SK-N-DZ (cell line): ENCODE data around the gene TMEM38A.
A peak's percentile ranks its signal among the peaks of the same experiment; 100 is the strongest.
"Not testable (repeated sequence)": the region's sequence is repeated elsewhere in the genome, so short reads cannot be mapped to it uniquely, and the experiment has no call there.

Source experiments
- DNase-seq: peaks from one replicate; pipeline ENCODE4 v3.0.0-alpha.2; 2015; ENCODE audit warnings: low spot score

The TMEM38A gene

DNA sequence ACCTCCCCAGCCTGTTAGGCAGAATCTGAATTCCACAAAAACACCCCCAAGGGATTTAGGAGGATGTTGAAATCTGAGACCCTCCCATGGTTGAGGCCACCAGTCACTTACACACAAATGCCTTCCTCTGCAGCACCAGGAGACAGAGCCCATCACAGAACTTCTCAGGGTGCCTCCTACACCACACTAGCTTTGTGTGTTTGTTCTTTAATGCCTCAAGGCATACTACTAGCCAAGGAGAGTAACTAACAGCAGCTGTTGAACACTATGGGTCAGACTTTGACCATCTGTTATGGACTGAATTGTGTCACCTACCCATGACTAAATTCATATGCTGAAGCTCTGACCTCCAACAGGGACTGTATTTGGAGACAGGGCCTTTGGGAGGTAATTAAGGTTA lies 23.4 kb upstream of the TMEM38A start:
- DNase-seq = no peak

DNA sequence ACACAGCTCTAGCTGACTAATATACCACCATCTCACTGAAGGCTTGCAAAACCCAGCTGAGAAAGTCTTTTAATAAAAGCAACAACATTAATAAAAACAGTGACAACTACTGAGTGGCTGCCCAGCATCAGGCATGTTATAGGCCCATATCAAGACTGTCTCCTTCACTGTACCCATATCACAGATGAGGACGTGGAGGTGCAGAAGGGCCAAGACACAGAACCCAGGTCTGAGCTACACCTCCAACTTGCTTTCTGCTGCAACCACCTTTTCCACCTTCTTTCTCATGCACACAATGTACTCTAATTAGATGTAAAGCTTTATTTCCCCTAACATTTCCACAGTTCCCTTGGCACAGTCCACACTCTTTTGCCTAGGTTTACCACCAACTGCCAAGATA lies 22.3 kb upstream of the TMEM38A start:
- no peak for DNase-seq

DNA sequence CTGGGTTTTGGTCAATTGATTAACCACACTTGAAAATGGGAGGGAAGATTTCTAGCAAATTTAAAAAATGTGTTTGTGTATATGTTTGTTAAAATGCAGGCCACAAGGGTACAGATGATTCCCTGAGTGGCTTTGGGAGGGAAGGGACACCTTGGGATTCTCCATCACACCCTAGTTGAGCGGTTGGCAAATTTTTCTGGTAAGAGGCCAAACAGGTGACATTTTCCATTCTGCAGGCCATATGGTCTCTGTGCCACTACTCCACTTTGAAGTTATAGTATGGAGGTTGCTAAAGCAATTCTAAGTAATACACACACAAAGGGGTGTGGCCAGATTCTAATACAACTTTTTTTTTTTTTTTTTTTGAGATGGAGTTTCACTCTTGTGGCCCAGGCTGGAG lies 20.0 kb upstream of the TMEM38A start:
- no peak for DNase-seq

DNA sequence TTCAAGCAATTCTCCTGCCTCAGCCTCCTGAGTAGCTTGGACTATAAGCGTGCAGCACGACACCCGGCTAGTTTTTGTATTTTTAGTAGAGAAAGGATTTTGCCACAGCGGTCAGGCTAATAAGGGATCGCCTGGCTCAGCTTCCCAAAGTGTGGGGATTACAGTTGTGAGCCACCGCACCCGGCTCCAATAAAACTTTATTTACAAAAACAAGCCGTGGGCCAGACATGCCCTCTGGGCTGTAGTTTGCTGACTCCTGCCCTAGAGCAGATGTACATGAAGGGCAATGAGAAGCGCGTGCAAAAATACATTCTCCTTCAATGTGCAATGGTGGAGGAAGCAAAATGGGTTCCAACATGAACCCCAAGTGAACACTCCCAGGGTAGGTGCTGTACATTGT lies 19.2 kb upstream of the TMEM38A start:
- no peak for DNase-seq

DNA sequence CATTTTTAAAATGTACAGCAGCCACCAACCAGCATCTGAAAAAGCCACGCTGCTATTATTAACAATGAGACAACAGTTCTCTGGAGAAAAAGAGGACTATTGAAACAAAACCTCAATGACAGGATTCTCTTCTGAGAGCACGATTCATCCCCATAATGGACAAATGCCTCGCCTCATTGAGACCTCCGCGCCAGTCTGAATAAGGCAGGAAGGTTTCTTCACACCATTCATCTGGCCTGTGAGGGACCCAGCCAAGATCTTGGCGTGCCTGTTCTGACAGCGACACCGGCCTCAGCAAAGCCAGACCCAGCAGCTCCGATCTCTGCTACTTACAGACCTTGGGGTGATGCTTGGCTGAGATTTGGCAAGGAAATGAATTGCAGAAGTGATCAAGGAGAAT lies 15.8 kb upstream of the TMEM38A start:
- no peak for DNase-seq

DNA sequence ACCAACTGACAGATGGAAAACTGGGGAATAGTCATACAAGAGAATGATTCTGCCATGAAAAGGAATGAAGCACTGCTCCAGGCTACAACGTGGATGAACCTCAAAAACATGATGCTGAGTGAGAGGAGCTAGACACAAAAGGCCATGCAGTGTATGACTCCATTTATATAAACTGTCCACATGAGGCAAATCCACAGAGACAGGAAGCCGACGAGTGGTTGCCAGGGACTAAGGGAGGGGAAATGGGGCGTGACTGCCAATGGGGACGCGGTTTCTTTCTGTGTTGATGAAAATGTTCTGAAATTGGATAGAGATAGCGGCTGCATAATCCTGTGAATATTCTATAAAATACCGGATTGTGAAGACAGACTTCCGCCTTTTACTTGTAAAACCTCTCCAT lies 11.2 kb upstream of the TMEM38A start:
- DNase-seq = no peak

DNA sequence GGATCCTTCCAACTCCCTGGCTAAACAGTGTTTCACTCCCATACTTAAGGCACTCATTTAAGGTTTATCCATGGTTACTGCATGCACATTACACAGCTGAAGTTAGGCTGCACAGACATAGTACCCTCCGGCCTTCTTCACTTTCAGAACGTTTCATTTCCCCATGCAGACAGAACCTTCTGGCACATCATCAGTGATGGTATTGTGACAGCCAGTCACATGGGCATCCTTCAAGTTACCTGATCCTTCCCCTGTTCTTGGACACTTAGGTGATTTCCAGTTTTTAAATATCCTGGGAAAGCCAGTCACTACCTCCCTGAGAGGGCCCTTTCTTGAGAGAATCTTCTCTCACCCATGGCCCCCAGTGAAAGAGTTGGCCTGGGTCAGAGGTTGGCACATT lies 10.1 kb upstream of the TMEM38A start:
- no peak for DNase-seq

DNA sequence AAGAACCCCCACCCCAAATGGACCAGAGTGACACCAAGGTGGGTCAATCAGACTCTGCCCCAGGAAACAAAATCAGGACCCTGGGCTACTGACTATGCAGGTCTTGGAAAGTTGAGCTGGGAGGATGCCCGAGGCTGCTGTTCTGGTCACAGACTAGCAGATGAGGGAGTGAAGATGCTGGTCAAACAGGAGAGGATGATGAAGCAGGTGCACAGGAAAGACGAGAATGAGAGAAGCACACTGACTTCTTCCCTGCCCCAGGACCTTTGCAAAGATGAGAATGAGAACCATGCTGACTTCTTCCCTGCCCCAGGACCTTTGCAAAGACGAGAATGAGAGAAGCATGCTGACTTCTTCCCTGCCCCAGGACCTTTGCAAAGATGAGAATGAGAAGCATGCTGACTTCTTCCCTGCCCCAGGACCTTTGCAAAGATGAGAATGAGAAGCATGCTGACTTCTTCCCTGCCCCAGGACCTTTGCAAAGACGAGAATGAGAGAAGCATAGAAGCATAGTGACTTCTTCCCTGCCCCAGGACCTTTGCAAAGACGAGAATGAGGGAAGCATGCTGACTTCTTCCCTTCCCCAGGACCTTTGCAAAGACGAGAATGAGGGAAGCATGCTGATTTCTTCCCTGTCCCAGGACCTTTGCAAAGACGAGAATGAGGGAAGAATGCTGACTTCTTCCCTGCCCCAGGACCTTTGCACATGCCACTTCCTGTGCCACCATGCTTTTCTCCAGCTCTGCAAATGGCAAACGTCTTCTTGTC lies 9.3 kb upstream of the TMEM38A start:
- not testable (repeated sequence) for DNase-seq

DNA sequence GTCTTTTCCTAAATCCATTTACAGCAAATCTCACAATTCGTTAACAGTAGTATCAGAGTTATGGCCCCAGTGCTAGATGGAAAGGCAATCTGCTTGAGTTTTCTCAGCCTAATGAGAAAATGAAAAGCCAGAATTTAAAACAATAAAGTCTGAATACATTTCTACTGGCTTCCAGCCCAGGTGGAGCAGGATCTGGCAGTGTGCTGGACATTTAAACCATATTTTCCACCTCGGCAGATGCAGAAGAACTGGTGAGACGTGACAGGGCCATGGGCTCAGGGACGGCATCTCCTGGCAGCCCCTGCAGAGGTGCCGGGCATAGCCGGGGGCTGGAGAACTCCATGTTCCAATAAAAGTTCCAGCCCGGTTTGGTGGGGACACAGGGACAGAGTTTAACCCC lies 8.1 kb upstream of the TMEM38A start:
- no peak for DNase-seq

DNA sequence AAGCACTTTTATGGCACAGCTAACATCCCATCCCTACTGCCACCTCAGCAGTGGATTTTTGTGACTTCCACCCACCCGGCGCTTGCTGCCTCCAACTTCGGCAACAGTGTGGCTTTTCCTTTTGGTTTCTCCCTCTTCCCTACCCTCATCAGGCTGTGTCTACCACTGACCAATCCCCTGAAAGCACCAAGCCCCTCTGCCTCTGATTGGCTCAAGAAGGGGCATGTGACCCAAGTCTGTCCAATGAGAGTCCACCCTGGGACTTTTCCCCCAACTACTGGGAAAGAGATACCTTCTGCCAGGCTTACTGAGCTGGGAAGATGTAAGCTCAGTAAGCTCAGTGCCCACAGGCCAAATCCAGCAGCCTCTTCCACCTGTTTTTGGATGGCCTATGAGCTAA lies 6.8 kb upstream of the TMEM38A start:
- DNase-seq = peak; percentile 16

DNA sequence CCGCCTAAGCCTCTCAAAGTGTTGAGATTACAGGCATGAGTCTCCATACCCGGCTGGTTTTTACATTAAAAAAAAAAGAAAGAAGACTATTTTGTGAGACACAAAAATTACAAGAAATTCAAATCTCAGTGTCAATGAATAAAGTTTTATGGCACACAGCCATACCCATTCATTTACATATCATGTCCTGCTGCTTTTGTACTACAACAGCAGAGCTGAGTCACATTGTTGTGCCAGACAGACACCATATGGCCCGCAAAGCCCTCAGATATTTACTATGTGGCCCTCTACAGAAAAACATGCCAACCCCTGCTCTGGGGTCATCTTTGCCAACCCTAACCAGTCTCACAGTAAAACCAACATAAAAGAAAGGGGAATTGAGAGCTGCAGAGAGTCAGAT lies 6.3 kb upstream of the TMEM38A start:
- no peak for DNase-seq

DNA sequence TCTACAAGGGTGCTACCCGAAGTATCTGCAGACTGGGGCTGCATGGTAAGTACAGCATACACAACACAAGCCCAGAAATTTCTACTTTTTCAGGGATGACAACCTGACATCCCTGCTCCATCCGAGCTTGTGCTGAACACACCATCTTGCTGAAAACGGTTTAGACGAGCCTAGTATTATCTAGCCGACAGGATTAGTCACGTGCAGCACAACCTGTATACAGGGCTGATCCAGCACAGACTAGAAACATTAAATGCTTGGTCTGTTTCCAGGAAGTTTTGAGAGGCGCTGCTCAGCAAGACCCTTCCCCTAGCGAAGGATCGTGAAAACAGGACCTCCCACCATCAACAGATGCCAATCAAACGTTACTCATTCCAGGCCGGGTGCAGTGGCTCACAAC lies 5.2 kb upstream of the TMEM38A start:
- DNase-seq = no peak

DNA sequence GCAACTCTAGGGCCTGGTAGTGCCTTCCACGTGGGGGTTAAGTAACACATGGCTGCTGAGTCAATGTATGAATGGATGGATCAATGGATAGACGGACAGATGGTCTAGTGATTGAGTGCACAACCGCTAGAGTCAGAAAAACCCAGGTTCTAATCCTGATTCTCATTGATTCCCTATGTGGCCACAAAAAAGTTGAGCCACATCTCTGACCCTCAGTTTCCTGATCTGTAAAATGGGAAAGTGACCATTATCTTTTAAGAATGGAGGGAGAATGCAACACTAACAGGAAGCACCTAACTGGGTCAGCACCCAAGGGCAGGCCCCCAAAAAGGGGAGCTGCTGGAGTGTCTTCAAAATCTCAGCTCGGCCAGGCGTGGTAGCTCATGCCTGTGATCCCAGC lies 3.6 kb upstream of the TMEM38A start:
- DNase-seq = no peak

DNA sequence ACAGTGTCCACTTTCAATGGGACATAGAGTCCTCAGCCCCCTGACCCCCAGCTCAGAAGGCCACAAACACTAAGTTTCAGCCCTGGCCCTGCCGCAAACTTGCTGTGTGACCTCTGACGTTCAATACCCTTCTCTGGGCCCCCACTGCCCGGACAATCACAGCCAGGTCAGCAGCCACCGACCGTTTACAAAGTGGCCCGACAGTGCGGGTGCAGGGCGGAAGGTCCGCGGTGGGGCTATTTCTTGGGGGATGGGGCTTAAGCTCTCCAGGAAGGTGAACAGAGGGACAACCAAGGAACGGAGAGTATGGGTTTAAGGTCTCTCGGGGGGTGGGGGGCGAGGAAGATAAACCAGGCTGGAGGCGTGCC lies 1.5 kb upstream of the TMEM38A start:
- no peak for DNase-seq

DNA sequence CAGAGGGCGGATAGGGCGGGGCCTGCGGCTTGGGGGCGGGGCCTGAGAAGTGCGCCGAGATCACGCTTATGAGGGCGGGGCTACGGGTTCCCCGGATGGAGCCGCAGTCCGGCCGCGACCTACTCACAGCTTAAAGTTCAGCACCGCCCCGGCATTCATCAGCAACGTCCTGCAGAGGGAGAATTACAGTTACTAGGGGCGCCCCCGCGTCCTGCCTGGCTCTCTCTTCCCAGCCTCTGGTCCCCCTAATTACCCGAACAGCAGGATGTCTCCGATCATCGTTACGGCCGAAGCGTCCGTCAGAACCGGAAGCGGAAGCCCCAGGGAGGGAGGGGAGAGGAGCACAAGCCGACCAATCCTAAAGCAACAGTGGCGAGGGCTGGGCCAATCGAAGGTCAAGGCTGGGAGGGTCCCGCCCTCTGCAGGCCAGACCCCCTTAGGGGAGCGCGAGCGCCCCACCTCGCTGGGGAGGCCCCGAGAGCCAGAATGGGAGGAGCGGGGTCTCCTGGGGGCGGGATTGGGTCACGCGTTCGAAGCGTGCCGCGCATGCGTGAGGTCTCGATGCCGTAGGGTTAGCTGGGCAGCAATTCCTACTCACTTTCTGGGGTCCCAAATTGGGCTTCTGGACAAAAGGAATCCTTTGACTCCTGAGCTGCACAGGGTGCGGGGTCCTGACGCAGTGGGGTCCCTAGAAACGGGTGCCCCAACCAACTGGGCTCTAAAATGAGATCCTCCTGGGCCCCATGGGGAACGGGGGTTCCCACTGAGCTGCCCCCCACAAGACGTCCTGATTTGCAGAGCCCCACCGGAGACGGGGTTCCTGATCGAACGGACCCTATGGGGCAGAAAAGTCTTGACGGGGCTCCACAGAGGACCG lies 869 bp upstream of the TMEM38A start, which contains the start of gene SMIM7:
TSS of gene SMIM7 (minus strand) at position 313 of the 877 bp plus-strand sequence. CDS start at position 279, 34 bp downstream.
- DNase-seq = peak; percentile 98

DNA sequence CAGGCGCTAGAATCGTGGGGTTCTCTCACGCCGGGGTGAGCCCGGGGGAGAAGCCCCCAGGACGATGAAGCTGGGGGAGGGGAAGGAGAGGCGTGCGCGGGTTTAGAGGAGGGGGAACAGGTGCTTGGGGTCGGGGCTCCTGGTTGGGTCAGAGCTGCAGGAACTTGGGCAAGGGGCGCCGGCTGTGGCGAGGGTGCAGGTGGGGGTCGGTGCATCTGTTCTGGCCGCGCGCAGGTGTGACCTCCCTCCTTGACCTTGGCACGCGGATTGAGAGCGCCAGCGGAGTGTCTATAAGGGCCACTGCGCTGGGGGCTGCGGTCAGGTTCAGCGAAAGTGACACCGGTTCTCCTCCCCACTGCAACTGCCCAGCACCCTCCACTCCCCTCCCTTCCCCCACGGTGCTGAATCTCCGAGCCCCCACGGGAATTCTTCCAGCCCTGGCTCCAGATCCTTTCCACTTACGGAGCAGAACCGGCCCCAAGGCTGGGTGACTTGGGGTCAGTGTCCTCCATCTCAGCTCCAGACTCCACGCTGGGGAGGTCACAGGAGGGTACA lies 618 bp downstream of the TMEM38A start:
- peak; percentile 12 for DNase-seq

DNA sequence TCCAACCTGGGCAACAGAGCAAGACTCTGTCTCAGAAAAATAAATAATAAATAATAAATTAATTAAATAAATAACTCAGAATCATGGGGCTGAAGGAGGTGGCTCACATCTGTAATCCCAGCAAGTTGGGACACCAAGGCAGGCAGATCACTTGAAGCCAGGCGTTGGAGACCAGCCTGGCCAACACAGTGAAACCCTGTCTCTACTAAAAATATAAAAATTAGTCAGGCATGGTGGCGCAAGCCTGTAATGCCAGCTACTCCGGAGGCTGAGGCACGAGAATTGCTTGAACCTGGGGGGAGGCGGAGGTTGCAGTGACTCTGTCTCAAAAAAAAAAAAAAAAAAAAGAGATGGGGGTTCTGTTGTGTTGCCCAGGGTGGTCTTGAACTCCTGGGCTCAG lies 7.2 kb downstream of the TMEM38A start:
- no peak for DNase-seq

DNA sequence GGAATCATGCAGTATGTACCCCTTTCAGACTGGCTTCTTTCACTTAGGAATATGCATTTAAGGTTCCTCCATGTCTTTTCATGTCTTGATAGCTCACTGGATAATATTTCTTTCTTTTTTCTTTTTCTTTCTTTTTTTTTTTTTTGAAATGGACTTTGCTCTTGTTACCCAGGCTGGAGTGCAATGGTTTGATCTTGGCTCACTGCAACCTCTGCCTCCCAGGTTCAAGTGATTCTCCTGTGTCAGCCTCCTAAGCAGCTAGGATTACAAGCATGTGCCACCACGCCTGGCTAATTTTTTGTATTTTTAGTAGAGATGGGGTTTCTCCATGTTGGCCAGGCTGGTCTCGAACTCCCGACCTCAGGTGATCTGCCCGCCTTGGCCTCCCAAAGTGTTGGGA lies 7.8 kb downstream of the TMEM38A start:
- DNase-seq = not testable (repeated sequence)

DNA sequence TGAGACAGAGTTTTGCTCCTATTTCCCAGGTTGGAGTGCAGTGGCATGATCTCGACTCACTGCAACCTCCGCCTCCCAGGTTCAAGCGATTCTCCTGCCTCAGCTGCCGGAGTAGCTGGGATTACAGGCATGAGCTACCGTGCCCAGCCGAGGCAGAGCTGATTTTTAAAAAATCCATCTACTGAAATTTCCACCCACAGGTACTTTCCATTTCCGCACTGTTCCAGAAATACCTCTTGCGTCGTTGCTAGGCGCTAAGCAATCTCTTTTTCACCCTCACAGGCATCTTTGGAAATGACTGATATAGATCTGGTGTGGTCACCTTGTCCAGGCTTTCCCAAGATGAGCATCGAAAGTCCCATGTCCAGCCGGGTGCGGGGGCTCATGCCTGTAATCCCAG lies 9.4 kb downstream of the TMEM38A start:
- no peak for DNase-seq

DNA sequence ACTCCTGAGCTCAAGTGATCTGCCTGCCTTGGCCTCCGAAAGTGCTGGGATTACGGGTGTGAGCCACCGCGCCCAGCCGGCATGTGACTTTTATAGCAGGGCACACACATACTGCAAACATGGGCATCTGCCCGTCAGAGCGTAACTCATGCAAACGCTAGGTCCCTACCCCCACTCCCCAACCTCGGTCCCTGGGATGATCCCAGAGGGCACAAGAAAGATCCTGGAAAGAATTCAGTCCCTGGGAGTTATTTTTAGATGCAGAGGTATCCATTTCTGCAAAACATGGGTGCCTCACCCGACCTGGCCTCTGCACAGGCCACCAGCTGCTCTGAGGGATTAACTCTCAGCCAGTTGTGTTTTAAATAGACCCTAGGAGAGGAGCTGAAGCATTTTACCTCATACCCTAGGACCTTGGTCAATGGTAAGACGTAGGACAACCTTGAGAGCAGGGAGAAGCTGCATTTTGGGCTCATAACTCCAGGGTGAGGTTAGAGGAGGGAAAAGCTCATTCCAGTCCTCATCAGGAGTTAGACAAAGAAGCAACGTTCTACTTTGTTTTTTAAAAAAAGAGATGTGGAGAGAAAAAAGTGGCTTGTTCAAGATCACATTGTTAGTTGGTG lies 10.8 kb downstream of the TMEM38A start:
- no peak for DNase-seq

DNA sequence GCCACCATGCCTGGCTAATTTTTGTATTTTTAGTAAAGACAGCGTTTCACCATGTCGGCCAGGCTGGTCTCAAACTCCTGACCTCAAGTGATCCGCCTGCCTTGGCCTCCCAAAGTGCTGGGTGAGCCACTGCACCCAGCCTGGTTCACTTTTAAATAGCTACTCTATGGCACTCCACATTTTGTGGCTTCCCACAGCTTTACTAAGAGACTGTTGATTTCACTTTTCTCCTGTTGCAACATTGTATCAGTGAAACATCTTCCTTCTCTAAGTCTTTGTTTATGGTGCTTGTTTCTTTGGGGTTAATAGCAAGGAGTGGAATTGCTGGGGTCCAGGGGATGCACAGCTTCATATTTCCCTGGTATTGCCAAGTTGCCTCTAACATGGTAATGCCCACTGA lies 12.3 kb downstream of the TMEM38A start:
- no peak for DNase-seq

DNA sequence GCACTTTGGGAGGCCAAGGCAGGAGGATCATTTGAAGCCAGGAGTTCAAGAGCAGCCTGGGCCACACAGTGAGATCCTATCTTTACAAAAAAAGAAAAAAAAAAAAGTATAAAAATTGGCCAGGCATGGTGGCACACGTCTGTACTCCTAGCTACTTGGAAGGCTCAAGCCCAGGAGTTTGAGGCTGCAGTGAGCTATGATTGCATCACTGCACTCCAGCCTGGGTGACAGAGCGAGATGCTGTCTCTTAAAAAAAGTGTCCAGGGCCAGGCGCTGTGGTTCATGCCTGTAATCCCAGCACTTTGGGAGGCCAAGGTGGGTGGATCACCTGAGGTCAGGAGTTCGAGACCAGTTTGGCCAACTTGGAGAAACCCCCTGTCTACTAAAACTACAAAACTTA lies 12.9 kb downstream of the TMEM38A start:
- not testable (repeated sequence) for DNase-seq
